PFSK-1 (cell line): ENCODE measurements around the gene EFTUD2.

Experiments
- FOXP2 ChIP-seq: optimal IDR thresholded peaks from 2 replicates; pipeline ENCODE3; 2011; ENCODE audit warnings: borderline replicate concordance, control low read depth, inconsistent platforms; ENCODE audit not compliant: insufficient read depth; ENCODE audit errors: extremely low read length, extremely low read depth
- POLR2AphosphoS5 ChIP-seq: IDR thresholded peaks from 2 replicates; pipeline ENCODE4 v1.6.1; 2012; ENCODE audit warnings: low read depth, mild to moderate bottlenecking, control low read depth, low read length, moderate library complexity
- REST ChIP-seq, 2 experiments: IDR thresholded peaks; 2 replicates each; pipeline versions ENCODE4 v1.6.1 to v1.8.0; 2011 to 2012; ENCODE audit warnings: low read depth in 2 of 2, low read length in 2 of 2, control low read depth in 1 of 2, inconsistent platforms in 1 of 2, mild to moderate bottlenecking in 1 of 2, moderate library complexity in 1 of 2; ENCODE audit not compliant: insufficient read depth in 1 of 2
- SIN3A ChIP-seq: IDR thresholded peaks from 2 replicates; pipeline ENCODE4 v1.6.1; 2012; ENCODE audit warnings: mild to moderate bottlenecking, low read length, moderate library complexity, borderline replicate concordance; ENCODE audit not compliant: insufficient read depth
- TAF1 ChIP-seq: IDR thresholded peaks from 2 replicates; pipeline ENCODE4 v1.6.1; 2012; ENCODE audit warnings: low read length, control low read depth, borderline replicate concordance; ENCODE audit not compliant: insufficient read depth

The EFTUD2 gene

GRCh38 chr17:44915862-44916780, 16.9 kb upstream of the EFTUD2 start:
- no peak for TF ChIP-seq FOXP2
- TF ChIP-seq REST (IDR thresholded peaks at IDR 0.05; ENCODE audit: insufficient read depth in 1 of 2, low read depth in 2 of 2, low read length in 2 of 2): no peak
- TF ChIP-seq POLR2AphosphoS5: no peak
- TF ChIP-seq TAF1: no peak
- no peak for TF ChIP-seq SIN3A

- TF ChIP-seq SIN3A (no peak), POLR2AphosphoS5 (no peak), TAF1 (no peak)
Measured at GRCh38 chr17:44915321-44915726, 16.1 kb upstream of the EFTUD2 start, which contains the start of gene GFAP. GFAP (minus strand) TSS chr17:44915500; CDS start chr17:44915486, 14 bp downstream.

- TF ChIP-seq POLR2AphosphoS5 (no peak), TAF1 (no peak), FOXP2 (no peak), SIN3A (no peak), REST (IDR thresholded peaks at IDR 0.05; ENCODE audit: insufficient read depth in 1 of 2, low read depth in 2 of 2, low read length in 2 of 2) (no peak)
Measured at GRCh38 chr17:44914698-44915271, 15.5 kb upstream of the EFTUD2 start.

GRCh38 chr17:44914148-44914547, 14.9 kb upstream of the EFTUD2 start:
- TF ChIP-seq FOXP2 (no peak), SIN3A (no peak), REST (IDR thresholded peaks at IDR 0.05; ENCODE audit: insufficient read depth in 1 of 2, low read depth in 2 of 2, low read length in 2 of 2) (no peak), TAF1 (no peak)

- TF ChIP-seq REST (IDR thresholded peaks at IDR 0.05; ENCODE audit: insufficient read depth in 1 of 2, low read depth in 2 of 2, low read length in 2 of 2): no peak
- no peak for TF ChIP-seq SIN3A
- no peak for TF ChIP-seq TAF1
- no peak for TF ChIP-seq POLR2AphosphoS5
- TF ChIP-seq FOXP2: no peak
Measured at GRCh38 chr17:44913676-44914075, 14.4 kb upstream of the EFTUD2 start.
